ENCODE results near the gene CAMTA1. TPM values are rescaled to one million over a fixed set of nuclear protein-coding genes. Genes with fewer than 3 reads are reported as not detected.

CAMTA1 gene
- total and polyA plus RNA-seq, 12 donors: 123 to 265 (median 142) TPM

DNA sequence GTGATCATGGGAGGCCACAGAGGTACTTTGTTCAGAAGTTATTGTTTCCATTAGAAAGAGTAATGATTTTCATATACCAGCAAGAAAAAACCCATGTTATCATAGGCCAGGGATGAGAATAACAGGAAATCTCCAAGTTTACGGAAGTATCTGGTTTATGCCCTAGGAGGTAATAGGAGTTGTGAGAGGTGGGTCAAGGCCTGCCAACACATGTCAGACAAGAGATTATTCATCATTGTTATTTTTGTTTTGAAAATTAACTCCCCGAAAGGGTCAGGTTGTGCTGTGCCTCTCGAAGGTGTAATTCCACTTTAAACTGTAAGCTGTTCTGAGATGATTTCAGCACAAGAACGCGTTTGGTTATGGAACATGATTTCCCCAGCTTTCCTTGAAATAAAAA is 218.4 kb downstream of the CAMTA1 start:
- TF ChIP-seq, protein P1, sequence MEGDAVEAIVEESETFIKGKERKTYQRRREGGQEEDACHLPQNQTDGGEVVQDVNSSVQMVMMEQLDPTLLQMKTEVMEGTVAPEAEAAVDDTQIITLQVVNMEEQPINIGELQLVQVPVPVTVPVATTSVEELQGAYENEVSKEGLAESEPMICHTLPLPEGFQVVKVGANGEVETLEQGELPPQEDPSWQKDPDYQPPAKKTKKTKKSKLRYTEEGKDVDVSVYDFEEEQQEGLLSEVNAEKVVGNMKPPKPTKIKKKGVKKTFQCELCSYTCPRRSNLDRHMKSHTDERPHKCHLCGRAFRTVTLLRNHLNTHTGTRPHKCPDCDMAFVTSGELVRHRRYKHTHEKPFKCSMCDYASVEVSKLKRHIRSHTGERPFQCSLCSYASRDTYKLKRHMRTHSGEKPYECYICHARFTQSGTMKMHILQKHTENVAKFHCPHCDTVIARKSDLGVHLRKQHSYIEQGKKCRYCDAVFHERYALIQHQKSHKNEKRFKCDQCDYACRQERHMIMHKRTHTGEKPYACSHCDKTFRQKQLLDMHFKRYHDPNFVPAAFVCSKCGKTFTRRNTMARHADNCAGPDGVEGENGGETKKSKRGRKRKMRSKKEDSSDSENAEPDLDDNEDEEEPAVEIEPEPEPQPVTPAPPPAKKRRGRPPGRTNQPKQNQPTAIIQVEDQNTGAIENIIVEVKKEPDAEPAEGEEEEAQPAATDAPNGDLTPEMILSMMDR (IDR thresholded peaks at IDR 0.05): no peak
- Histone ChIP-seq H3K9me3 (no peaks in the 10 kb centered on the region), H3K27ac (no peak overlapping the region), H3K27me3 (no peaks in the 10 kb centered on the region), H3K4me3 (no peak overlapping the region), H3K36me3 (no peaks in the 10 kb centered on the region), H3K4me1 (no peaks in the 10 kb centered on the region)
- ATAC-seq (no peak), DNase-seq (no peak)
- intact Hi-C loops (cut with DNase I): loop anchor here in 2 of 10 donors (5.0 to 10.0 kb wide), 2 partner anchors 59 to 64 kb away; no protein-coding TSS in a partner anchor
- 63 to 68% methylated on average over 5 of the region's 5 CpGs for WGBS, 2 donors

GRCh38 chr1:7004181-7004580 is 218.9 kb downstream of the CAMTA1 start:
- TF ChIP-seq, protein P1 (IDR thresholded peaks at IDR 0.05): no peak
- 86 to 95% methylated on average over 1 of the region's 1 CpG for WGBS, 2 donors
- intact Hi-C loops (cut with DNase I): loop anchor here in 2 of 10 donors (5.0 to 10.0 kb wide), 2 partner anchors 59 to 63 kb away; no protein-coding TSS in a partner anchor
- Histone ChIP-seq H3K4me3 (no peak overlapping the region), H3K9me3 (no peaks in the 10 kb centered on the region), H3K4me1 (no peaks in the 10 kb centered on the region), H3K36me3 (no peaks in the 10 kb centered on the region), H3K27me3 (no peaks in the 10 kb centered on the region), H3K27ac (no peak overlapping the region)
- no peak for DNase-seq
- ATAC-seq: no peak

- DNase-seq (no peak), ATAC-seq (no peak)
- Histone ChIP-seq H3K4me3 (no peak overlapping the region), H3K36me3 (no peaks in the 10 kb centered on the region), H3K27me3 (no peaks in the 10 kb centered on the region), H3K4me1 (no peaks in the 10 kb centered on the region), H3K27ac (no peak overlapping the region), H3K9me3 (no peaks in the 10 kb centered on the region)
- intact Hi-C loops (cut with DNase I): loop anchor here in 1 of 10 donors (10.0 kb wide), 1 partner anchor 61 kb away; no protein-coding TSS in a partner anchor
- TF ChIP-seq, protein P1 (IDR thresholded peaks at IDR 0.05): no peak
- 92 to 96% methylated on average over 4 of the region's 4 CpGs for WGBS, 2 donors
These were observed 220.5 kb downstream of the CAMTA1 start for GRCh38 chr1:7005762-7006161.

DNA sequence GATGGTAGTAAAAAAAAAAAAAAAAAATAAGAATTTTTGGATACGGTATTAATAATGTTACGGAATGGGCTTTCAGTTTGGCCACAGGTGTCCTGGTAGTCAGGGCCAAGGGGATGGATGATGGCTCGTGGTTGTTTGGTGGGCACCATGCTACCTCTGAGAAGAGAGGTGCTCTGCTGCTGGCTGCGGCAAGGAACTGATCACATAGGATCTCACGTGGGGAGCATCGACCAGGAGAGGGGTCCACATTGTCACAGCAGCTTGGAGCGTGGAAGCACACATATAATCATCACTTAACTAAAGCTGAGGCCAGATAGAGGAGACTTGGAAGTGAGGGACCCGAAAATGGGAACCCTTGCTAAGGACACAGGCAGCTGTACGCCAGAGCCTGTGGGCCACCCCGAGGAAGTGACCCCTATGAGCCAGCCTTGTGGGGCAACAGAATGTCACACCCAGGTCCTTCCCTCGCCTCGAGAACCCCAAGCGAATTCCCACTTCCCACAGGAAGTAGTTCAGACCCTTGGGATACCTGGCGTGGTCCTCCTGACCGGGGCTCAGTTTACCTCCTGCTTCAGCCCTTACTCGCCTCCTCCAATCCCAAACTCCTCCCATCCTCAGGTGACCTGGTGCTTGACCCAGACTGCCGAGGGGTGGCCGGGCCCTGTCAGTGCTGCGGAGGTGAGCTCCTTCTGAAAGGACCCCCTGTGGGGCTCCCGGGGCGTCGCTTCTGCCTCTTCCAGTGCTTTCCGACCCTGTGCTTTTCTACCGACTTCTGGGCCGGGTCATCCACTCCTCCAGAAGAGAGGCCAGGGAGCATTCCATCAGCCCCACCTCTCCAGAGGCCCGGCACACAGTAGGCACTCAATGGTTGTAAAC is 222.0 kb downstream of the CAMTA1 start:
- H3K4me3 ChIP-seq: no peak overlapping the region
- TF ChIP-seq, protein P1 (IDR thresholded peaks at IDR 0.05): no peak
- H3K36me3 ChIP-seq: no peaks in the 10 kb centered on the region
- H3K27ac ChIP-seq: no peak overlapping the region
- no peaks in the 10 kb centered on the region for H3K27me3 ChIP-seq
- intact Hi-C loops (cut with DNase I): loop anchor here in 1 of 10 donors (10.0 kb wide), 1 partner anchor 62 kb away; no protein-coding TSS in a partner anchor
- DNase-seq: no peak
- peaks cover 0 to 6% (median 0%) of the 10 kb centered on the region in 9 donors for H3K4me1 ChIP-seq
- no peaks in the 10 kb centered on the region for H3K9me3 ChIP-seq
- 88 to 90% methylated on average over 26 of the region's 26 CpGs for WGBS, 2 donors
- ATAC-seq: no peak
